Measurements from ENCODE around the gene KLHL5. TPM values are rescaled to one million over a fixed set of nuclear protein-coding genes. Genes with fewer than 3 reads are reported as not detected.

The KLHL5 gene
- total RNA-seq, 2 experiments from 2014 or later, result 21.6 to 26.2 TPM

Other genes starting within 250 kb of the KLHL5 start
- gene TLR6, start 205.4 kb upstream of the KLHL5 start, total RNA-seq, result 1 to 10 TPM in 1 of 2 experiments, under 1 TPM in 1; 0.77 to 1.3 TPM
- gene FAM114A1, start 194.4 kb upstream of the KLHL5 start, total RNA-seq, result under 1 TPM in 1 of 2 experiments, not detected in 1; 0.40 TPM
- gene TMEM156, start 29.8 kb upstream of the KLHL5 start, total RNA-seq, result 10 to 100 TPM; 18.5 to 18.8 TPM
- 1 to 10 TPM; 8.4 to 8.5 TPM for gene WDR19, start 120.3 kb downstream of the KLHL5 start, total RNA-seq